NCI-H748 treated with DMSO at 0.1 percent for 48 hours (cell line): ENCODE measurements around the gene MANF.
A peak's percentile ranks its signal among the peaks of the same experiment; 100 is the strongest.
"Not testable (repeated sequence)": the region's sequence is repeated elsewhere in the genome, so short reads cannot be mapped to it uniquely, and the experiment has no call there.

Experiments used
- DNase-seq: peaks from one replicate; lab custom pipeline; 2025; lab: John Stamatoyannopoulos, UW

Gene MANF

DNA sequence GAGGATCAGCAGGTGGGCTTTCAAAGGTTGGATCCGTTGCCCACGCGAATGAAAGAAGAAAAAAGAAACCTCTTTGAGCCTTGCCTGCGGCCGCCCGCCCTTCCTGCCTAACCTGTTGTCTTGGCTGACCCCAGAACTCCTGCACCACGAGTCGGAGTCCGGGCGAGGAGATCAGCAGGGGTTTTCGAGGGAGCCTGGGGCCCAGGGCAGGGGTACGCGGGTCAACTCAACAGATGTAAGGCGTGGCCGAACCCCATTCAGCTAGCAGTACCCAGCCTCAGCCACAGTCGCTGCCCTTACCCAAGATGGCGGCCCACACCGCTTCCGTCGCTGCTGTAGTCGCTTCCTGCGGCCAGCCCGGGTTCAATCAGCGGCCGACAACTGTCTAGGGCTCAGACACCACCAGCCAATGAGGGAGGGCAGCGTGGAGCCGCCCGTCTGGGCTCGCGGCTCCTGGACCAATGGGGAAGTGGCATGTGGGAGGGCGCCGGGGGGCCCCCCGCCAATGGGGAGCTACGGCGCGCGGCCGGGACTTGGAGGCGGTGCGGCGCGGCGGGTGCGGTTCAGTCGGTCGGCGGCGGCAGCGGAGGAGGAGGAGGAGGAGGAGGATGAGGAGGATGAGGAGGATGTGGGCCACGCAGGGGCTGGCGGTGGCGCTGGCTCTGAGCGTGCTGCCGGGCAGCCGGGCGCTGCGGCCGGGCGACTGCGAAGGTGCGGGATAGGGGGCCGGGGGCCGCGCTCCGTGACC, at the start of gene MANF:
Gene MANF (plus strand): TSS at position 566 of the 748 bp plus-strand sequence. CDS start 52 bp downstream, at position 618.
- peak; percentile 84 for DNase-seq

DNA sequence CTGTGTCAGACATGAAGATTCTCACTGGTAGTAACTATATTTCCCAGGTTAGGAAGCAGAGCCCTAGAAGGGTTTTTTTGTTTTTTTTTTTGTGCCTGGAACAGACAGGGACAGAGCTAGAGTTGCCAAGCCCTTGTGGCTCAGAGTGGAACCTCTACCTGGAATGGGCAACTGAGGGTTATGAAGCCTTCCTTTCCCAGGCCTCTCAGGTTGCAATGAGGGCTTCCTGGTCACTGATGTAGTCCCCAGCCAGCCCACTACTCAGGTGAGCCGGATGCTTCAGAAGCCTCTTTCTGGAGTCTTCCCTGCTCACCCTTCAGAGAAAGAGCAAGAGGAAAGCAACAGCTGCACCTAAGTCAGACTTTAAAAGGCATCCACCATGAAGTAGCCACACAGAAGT, 48.8 kb upstream of the MANF start:
- DNase-seq = no peak

DNA sequence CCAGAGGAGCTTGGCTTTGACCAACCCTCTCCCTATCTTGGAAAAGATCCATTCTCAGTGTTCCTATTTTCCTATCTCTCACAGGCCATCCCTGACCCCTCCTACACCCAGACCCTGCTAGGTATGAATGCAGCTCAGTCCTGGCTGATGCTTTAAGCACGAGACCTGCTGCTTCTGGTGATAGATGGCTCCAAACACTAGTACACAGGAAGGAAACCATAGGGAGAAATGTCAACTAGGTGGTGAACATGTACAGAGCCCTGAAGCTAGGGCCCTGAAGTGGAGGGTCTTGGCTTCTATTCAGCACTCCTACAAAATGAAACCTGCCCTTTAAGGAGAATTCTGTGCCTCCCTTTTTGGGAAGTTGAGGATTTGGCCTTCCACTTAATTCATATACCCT, 47.4 kb upstream of the MANF start:
- DNase-seq = no peak

DNA sequence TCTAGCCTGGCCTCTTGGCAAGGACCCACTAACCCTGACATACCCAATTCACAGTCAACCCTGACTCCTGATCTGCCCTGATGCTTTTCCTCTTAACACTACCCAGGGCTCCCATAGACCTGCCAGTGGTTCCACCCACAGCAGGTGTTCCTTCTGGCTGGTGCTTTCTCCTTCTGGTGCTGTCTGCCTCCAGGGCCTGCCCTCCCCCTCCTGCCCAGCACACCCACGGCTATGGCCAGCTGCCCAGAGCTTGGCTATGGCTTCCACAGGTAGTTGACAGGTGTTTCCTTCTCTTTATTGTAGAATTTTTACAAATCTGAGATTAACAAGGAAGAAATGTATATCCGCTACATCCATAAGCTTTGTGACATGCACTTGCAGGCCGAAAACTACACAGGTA, 46.5 kb upstream of the MANF start:
- DNase-seq = no peak

DNA sequence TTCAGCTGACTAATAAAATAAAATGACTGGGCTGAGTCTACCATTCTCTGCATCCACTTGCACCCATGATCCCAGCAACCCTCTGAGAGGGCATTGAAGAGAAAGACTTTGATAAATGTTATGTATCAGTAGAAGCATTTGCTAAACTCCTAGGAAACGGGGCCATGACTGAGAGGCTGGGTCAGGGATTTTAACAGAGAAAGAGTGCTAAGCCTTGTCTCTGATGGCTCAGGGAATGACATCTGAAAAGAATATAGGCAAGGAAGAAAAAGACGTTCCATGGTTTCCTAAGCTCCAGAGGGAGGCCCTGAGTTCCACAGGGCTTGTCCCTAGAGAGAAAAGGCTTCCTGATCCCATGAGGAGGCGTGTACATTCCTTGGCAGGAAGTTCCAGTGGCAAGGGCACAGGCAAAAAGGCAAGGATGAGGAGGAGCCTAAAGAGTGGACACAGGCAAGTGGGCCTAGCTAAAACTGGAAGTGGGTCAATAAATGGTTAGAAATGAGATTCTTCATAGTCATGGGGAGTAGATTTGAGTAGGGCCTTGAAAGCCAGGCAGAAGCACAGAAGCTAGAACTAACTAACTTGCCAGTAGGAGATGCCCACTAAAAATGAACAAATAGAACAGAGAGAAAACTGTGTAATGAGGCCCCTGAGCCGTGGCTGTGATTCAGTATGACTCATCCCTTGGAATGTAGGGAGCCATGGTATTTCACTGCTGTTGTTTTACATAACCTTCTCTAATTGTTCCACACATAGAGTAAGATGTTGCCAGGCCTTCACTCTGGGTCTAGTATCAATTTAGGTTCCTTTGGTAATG, 44.9 kb upstream of the MANF start:
- DNase-seq = no peak

DNA sequence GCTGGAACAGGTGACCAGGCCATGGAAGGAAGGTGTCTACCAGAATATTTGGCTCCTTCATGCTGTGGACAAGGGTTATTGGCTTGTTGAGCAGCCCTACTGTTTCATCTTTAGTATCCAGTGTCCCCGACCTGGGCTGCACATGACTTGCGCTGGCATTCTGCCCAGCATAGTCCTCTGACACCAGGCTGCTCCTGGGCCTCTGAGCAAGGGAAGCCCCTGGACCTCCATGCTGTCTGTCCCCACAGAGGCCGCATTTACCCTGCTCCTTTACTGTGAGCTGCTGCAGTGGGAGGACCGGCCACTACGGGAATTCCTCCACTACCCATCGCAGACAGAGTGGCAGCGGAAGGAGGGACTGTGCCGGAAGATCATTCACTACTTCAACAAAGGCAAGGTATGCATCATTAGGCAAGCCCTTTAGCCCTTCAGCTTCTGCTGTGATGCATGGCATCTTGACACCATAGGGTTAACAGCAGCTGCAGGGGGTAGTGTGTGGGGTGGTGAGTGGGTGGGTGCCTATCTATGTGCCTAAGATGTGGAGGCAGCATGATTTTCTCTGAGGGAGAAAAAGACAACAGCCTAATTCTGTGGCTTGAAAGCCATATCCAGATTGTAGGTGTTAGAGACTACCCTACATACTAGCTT, 44.0 kb upstream of the MANF start:
- no peak for DNase-seq

DNA sequence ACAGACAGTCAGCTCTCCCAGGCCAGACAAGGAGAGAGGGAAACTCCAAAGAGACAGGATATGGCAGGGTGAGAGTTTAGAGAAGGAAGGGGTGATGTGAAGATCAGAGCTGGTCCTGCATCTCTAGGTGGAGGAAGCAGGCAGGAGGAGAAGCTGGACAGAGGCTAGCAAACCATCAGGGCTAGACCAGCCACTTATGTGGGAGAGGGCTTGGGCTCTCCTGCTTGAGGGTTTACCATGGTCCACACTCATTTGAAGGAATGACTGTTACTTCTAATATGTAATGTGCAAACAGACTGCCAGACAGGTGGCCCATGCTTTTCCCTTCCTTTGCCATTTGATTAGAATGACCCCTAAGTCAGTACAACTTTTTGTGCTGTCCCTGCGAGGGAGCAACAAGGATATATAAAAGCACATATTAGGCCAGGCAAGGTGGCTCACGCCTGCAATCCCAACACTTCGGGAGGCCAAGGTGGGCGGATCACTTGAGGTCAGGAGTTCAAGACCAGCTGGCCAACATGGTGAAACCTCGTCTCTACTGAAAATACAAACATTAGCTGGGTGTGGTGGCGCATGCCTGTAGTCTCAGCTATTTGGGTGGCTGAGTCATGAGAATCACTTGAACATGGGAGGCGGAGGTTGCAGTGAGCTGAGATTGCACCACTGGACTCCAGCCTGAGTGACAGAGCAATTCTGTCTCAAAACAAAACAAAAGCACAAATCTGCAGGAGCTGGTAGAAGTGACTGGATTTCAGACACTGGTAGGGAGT, 41.0 kb upstream of the MANF start:
- DNase-seq = no peak

DNA sequence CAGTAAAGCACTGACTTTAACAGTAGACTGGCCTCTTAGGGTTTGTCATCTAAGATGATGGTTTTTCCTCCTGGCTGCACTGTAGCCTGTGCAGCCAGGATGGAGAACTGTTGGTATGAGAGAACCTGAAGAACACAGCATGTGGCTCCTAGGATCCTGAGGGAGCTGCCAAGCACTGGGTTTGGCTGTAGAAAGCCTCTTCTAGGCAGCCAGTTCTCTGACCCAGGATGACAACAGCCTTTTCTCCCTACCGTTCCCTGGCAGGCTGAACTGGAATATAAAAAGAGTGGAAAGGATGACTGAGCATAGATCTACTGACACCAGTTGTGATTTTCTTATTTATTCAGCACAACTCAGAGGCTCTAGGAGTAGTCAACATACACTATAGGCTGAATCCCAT, 34.3 kb upstream of the MANF start:
- no peak for DNase-seq

DNA sequence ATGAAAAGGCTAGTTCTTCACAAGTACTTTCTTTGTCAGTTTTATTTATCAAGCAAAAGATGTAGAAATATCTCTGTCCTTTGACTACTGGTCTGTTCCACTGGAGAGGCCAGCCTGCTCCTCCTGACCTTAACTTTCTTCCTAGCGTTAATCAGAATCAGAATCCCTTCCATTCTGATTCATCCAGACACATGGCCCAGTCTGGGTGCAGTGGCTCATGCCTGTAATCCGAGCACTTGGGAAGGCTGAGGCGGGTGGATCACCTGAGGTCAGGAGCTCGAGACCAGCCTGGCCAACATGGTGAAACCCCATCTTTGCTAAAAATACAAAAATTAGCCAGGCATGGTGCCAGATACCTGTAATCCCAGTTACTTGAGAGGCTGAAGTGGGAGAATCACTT, 32.0 kb upstream of the MANF start:
- DNase-seq = no peak

DNA sequence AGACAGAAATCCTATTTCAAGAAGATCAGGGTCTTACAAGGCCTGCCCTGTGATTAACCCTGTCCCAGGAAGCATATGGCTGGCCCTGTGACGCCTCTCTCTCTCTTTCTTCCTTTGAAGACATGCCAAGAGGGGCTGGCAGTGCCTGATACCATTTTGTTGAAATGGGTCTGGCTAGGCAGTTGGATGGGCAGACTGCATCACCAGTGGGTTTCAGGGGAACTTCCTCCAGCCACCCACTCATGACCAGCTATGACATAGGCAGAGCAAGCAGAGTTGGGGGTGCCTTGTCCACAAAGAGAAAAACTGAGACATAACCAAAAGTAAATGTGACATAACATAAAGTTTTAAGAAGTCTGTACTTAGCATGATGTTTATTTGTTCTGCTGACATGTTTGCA, 31.4 kb upstream of the MANF start:
- no peak for DNase-seq

DNA sequence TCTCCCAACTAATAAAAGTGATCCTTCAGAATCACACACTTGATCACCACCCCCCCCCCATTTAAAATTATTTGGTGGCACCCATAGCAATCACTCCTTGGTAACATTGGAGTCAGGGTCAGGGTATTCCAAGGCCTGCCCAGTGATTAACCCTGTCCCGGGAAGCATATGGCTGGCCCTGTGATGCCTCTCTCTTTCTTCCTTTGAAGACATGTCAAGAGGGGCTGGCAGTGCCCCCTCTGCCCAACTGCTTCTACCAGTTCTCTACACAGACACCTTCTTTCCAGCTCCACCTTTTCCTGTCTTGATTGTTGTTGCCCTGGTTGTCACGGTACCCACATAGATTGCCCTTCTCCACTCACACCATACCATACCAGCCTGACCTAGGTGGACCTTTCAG, 30.9 kb upstream of the MANF start:
- no peak for DNase-seq

DNA sequence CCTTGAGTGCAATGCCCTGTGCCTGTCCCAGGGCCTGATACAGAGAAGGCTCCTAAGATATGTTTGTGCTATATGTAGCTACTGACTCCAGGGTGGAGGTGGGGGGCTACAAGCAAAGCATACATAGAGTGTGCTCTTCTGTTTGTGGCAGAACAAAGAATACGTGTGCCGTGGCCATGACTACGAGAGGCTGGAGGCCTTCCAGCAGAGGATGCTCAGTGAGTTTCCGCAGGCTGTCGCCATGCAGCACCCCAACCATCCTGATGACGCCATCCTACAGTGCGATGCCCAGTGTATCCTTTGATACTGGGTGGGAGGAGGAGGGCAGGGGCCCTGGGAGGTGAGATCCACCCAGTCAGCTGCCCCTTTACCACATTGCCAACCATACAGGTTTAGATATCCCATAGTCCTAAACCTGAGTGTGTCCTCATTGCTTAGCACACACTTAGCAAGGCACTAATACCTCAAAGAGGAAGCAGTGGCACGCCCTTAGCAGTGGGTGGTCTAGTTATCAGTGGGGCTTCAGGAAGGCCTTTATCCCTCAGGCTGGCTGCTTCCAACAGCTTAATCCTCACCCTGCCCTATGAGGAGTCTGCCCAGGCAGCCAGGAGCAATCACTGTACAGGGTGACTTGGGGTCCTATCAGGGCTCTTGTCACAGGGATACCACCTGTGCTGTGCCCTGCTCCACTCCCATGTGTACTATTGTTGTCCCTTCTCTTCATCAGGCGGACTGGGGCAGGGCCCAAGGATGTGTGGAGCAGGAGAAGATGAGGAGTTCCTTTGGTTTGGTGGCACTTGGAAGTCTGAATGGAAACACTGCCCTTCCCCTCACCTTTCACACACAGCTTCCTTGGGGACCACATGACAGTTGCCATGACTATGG, 30.1 kb upstream of the MANF start:
- no peak for DNase-seq

DNA sequence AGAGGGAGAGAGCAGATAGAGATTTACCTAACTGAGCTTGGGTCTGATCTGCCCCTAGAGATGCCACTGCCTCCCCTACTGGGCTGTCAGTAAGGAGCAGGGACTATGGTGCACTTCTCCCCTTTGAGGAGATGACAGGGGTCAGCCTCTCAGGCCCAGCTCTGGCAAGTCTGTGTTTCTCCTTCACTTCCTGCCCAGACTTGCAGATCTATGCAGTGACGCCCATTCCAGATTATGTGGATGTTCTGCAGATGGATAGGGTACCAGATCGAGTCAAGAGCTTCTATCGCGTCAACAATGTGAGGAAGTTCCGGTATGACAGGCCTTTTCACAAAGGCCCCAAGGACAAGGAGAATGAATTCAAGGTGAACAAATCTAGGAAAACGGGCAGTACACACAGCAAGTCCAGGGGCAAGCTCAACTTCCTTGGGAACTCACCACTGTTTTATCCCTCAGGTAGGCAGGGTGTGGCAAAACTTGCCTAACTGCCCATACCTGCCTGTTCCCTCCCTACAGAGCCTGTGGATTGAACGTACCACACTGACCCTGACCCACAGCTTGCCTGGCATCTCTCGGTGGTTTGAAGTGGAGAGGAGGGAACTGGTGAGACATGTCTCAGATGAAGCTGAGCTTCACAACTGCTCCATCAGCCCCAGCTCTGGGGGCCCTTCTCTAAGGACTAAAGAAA, 29.1 kb upstream of the MANF start:
- DNase-seq = no peak

DNA sequence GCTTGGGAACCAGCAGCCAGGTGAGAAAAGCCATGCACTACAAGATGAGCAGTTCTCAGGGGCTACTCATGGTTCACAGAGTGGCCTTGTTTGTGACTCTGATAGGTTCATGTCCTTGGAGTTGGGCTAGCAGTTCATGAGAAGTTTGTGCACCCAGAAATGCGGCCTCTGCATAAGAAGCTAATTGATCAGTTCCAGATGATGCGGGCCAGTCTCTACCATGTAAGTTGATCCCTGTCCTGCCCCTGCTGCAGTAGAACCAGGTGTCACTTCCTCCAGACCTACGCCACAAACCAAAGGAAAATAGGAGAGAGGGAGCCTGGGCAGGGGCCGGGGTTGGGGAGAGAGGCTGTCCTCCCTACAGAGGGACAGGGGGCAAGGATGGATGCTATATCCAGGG, 27.2 kb upstream of the MANF start:
- no peak for DNase-seq

DNA sequence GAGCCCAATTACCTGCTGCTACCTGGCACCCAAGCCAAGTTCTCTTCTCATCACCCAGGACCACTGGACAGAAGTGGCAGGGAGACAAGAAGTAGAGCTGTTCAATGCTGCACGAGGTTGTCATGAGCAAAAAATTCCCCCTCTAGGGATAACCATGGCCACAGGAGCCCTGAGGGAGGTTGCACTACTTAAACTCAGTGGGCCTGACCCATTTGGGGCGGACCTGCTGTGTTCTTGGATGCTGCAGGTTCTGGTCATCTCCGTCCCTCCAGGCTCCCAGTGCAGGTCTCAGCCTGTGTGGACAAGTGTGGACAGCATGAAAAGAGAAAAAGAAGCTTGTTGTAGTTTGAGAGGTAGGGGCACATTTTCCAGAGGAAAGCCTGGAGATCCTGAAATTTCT, 26.1 kb upstream of the MANF start:
- no peak for DNase-seq

DNA sequence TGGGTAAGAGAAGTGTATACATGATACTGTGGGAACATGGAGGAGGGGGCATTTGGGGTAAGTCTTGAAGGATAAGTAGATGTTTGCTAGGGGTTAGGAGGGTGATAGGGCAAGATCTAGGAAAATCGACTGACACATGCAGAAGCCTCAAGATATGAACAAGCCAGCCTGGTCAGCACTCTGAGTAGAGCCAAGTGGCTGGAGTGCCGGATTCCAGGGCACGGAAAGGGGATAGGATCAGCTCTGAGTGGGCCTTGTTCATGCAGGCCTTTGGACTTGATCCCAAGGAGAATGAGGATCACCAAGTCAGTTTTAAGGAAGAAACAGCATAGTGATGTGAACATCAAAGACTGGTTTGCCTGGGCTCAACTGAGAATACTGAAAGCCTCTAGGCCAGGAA, 24.3 kb upstream of the MANF start:
- DNase-seq = no peak

DNA sequence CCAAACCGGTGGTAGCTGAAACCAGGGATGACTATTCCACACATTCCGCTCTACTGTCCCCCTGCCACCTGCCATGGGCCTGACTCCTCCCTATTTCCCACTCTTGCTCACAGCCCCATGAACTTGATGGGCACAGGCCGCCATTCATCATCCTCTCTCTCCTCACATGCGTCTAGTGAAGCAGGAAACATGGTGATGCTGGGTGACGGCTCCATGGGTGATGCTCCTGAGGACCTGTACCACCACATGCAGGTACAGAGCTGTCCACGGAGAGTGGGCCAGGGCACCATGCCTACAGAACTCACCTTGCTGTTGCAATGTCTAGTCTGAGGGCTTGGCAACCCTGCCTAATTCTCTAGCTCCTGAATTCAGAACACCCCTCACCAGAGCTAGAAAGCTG, 23.3 kb upstream of the MANF start:
- DNase-seq = no peak

DNA sequence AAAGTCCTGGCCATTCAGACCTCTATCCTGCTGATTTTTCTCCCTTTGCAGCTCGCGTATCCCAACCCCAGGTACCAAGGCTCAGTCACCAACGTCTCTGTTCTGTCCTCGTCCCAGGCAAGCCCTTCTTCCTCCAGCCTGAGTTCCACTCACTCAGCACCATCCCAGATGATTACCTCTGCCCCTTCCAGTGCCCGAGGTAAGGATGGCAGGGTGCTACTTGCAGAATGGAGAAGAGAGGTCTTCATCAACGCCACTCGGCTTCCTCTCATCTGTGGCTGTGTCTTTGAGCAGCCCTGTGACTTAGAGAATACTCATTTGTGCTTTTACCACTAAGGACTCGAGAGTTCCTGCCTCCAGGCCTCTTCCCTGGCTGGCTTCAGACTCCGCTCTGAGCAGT, 22.6 kb upstream of the MANF start:
- no peak for DNase-seq

DNA sequence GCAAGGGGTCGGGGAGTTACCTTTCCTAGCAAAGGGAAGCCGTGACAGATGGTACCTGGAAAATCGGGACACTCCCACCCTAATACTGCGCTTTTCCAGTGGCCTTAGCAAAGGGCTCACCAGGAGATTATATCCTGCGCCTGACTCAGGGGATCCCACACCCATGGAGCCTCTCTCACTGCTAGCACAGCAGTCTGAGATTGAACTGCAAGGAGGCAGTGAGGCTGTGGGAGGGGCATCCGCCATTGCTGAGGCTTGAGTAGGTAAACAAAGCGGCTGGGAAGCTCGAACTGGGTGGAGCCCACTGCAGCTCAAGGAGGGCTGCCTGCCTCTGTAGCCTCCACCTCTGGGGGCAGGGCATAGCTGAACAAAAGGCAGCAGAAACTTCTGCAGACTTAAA, 16.8 kb upstream of the MANF start:
- not testable (repeated sequence) for DNase-seq

DNA sequence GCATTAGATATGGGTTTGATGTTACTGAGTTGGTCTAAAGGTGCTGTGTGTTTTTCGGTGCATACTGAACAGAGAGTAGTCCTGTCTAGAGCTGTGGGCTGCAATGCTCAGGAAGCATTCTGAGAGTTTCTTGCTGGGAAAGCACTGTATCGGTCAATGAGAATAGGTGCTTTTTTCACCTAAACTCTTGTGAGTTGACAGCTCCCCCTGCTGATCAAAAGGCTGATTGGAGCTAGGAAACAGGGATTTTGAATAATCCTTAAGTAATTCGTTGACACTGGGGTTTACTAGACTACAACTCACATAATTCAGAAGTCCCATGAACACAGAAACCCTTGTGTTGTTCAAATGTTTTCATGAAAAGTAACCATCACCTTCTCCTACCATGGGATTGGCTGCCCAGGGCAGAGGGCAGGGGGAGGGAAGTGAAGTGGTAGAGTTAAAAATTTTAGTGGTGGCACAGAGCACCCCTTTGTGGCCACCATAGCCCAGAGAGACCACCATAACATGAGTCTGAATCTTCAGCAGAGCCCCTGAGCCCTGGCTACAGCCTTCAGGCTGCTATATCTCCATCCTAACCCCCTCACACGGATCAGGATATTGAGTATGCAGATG, 13.0 kb upstream of the MANF start:
- DNase-seq = no peak
